Neural progenitor cell (in vitro differentiated cells): Measurements from ENCODE around the gene GOT1. TPM values are rescaled to one million over a fixed set of nuclear protein-coding genes. Genes with fewer than 3 reads are reported as not detected.

Source experiments
- DNase-seq: peaks from one replicate; pipeline ENCODE4 v3.0.0-alpha.2; 2016; ENCODE audit warnings: low spot score
- H2AFZ ChIP-seq: fragments of 200-600 bp; sonication (generic); replicated peaks from 2 replicates; pipeline ENCODE4 v1.6.1; 2016; ENCODE audit warnings: antibody characterized with exemption
- H3F3A ChIP-seq: fragments of 200-600 bp; sonication (generic); 2 replicates; pipeline ENCODE4 v1.6.1; 2016; ENCODE audit warnings: antibody characterized with exemption, low read depth
- H3K27ac ChIP-seq: fragments of 200-600 bp; sonication (generic); 2 replicates; pipeline ENCODE4 v1.5.1; 2016; ENCODE audit warnings: mild to moderate bottlenecking
- H3K27me3 ChIP-seq: fragments of 200-600 bp; sonication (generic); 2 replicates; pipeline ENCODE4 v1.6.1; 2016; ENCODE audit warnings: mild to moderate bottlenecking, moderate library complexity
- H3K36me3 ChIP-seq: fragments of 200-600 bp; sonication (generic); 2 replicates; pipeline ENCODE4 v1.5.1; 2016
- H3K4me1 ChIP-seq: fragments of 200-600 bp; sonication (generic); 2 replicates; pipeline ENCODE4 v1.6.1; 2016; ENCODE audit warnings: mixed run types
- H3K4me2 ChIP-seq: fragments of 200-600 bp; sonication (generic); 2 replicates; pipeline ENCODE4 v1.6.1; 2016
- H3K4me3 ChIP-seq: fragments of 200-600 bp; sonication (generic); 2 replicates; pipeline ENCODE4 v1.5.1; 2016
- H3K79me2 ChIP-seq: fragments of 200-600 bp; sonication (generic); 2 replicates; pipeline ENCODE4 v1.6.1; 2016; ENCODE audit warnings: low read depth
- H3K9ac ChIP-seq: fragments of 200-600 bp; sonication (generic); 2 replicates; pipeline ENCODE4 v1.6.1; 2016
- H3K9me3 ChIP-seq: fragments of 200-600 bp; sonication (generic); 2 replicates; pipeline ENCODE4 v1.5.1; 2016; ENCODE audit warnings: low read depth
- H4K20me1 ChIP-seq: fragments of 200-600 bp; sonication (generic); 2 replicates; pipeline ENCODE4 v1.6.1; 2016; ENCODE audit warnings: low read depth
- H3K27ac Mint-ChIP-seq: 3 replicates; pipeline ENCODE4 v1.8.0; 2021; ENCODE audit warnings: mixed read lengths
- H3K27me3 Mint-ChIP-seq: 2 replicates; pipeline ENCODE4 v1.8.0; 2022; ENCODE audit warnings: low read depth, mild to moderate bottlenecking, inconsistent platforms, moderate library complexity, mixed read lengths; ENCODE audit not compliant: insufficient read depth
- H3K36me3 Mint-ChIP-seq: 3 replicates; pipeline ENCODE4 v1.8.0; 2021; ENCODE audit warnings: mixed read lengths
- H3K4me1 Mint-ChIP-seq: 3 replicates; pipeline ENCODE4 v1.8.0; 2021; ENCODE audit warnings: mixed read lengths
- H3K4me3 Mint-ChIP-seq: 3 replicates; pipeline ENCODE4 v1.8.0; 2021; ENCODE audit warnings: mild to moderate bottlenecking, moderate library complexity, mixed read lengths
- H3K9me3 Mint-ChIP-seq: 3 replicates; pipeline ENCODE4 v1.8.0; 2020; ENCODE audit warnings: mixed read lengths
- EZH2 ChIP-seq: fragments of 200-600 bp; sonication (generic); IDR thresholded peaks from 2 replicates; pipeline ENCODE4 v1.6.1; 2017; ENCODE audit warnings: antibody characterized with exemption, mild to moderate bottlenecking, moderate library complexity
- EZH2phosphoT487 ChIP-seq: fragments of 200-600 bp; sonication (generic); IDR thresholded peaks from 2 replicates; pipeline ENCODE4 v1.6.1; 2017; ENCODE audit warnings: antibody characterized with exemption
- total RNA-seq: library from RNA; depleted of rRNA; stranded (reverse); fragments of >200 nt; gene quantifications from 2 replicates; pipeline ENCODE4 v1.2.3, GENCODE V29; 2015; ENCODE audit warnings: low replicate concordance
- TF ChIP-seq, protein P1 (sequence below): fragments of 200-600 bp; sonication (generic); IDR thresholded peaks from 2 replicates; pipeline ENCODE4 v1.5.1; 2017; ENCODE audit warnings: antibody characterized with exemption, mild to moderate bottlenecking

Gene GOT1
- total RNA-seq: 35.7 and 36.1 TPM in 2 replicates

GRCh38 chr10:99430451-99431189 lies at the start of gene GOT1:
GOT1 (minus strand) TSS chr10:99430624; CDS start chr10:99430565, 59 bp downstream.
- H3K4me1 ChIP-seq: peaks cover 4% of the 10 kb centered on the region
- H3K9ac ChIP-seq: peak within 1 kb of the TSS; percentile 65
- peak within 1 kb of the TSS; percentile 84 for H3K4me2 ChIP-seq
- H3F3A ChIP-seq: peaks cover under 1% of the 10 kb centered on the region
- DNase-seq: peak; percentile 98
- H3K36me3 Mint-ChIP-seq: peaks cover 3% of the 10 kb centered on the region
- H3K4me1 Mint-ChIP-seq: peaks cover 18% of the 10 kb centered on the region
- peak within 1 kb of the TSS; percentile 99 for H3K4me3 Mint-ChIP-seq
- peaks cover 2% of the 10 kb centered on the region for H3K27me3 Mint-ChIP-seq
- peak within 1 kb of the TSS; percentile 78 for H3K27ac Mint-ChIP-seq
- H2AFZ ChIP-seq: peak within 1 kb of the TSS; percentile 84
- TF ChIP-seq, protein P1, sequence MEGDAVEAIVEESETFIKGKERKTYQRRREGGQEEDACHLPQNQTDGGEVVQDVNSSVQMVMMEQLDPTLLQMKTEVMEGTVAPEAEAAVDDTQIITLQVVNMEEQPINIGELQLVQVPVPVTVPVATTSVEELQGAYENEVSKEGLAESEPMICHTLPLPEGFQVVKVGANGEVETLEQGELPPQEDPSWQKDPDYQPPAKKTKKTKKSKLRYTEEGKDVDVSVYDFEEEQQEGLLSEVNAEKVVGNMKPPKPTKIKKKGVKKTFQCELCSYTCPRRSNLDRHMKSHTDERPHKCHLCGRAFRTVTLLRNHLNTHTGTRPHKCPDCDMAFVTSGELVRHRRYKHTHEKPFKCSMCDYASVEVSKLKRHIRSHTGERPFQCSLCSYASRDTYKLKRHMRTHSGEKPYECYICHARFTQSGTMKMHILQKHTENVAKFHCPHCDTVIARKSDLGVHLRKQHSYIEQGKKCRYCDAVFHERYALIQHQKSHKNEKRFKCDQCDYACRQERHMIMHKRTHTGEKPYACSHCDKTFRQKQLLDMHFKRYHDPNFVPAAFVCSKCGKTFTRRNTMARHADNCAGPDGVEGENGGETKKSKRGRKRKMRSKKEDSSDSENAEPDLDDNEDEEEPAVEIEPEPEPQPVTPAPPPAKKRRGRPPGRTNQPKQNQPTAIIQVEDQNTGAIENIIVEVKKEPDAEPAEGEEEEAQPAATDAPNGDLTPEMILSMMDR: no peak
- H3K4me3 ChIP-seq: peak within 1 kb of the TSS; percentile 89
- H3K36me3 ChIP-seq: no peaks in the 10 kb centered on the region
- no peak within 1 kb of the TSS for H3K27ac ChIP-seq
- H3K27me3 ChIP-seq: no peaks in the 10 kb centered on the region
- no peaks in the 10 kb centered on the region for H4K20me1 ChIP-seq
- no peaks in the 10 kb centered on the region for H3K9me3 ChIP-seq
- H3K9me3 Mint-ChIP-seq: no peaks in the 10 kb centered on the region
- H3K79me2 ChIP-seq: peaks cover 46% of the 10 kb centered on the region

DNA sequence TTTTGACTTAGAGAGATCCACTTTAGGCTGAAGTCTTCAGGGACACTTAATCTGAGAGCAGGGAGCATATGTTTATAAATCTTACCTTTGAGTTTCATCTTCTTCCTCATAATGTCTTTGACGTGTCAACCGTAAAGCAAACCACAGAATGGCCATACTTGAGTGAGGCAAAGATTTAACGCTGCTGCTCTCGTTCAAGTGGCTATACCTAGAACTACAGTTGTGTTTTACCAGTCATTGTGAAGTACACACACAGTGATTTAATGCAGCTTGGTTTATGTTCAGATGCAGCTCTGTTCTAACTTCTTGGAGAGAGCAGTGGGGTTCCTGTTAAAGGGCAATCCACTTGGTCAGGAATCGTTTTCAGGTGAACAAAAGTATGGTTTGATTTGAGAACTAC lies 39.9 kb upstream of the GOT1 start:
- no peaks in the 10 kb centered on the region for H3K9me3 Mint-ChIP-seq
- Histone ChIP-seq H3K4me2 (no peak overlapping the region), H3K27ac (no peak overlapping the region), H3K9me3 (no peaks in the 10 kb centered on the region), H2AFZ (no peak overlapping the region), H3K36me3 (no peaks in the 10 kb centered on the region), H3F3A (no peaks in the 10 kb centered on the region), H3K9ac (no peak overlapping the region), H3K79me2 (no peaks in the 10 kb centered on the region), H3K4me3 (no peak overlapping the region), H3K4me1 (peaks cover 12% of the 10 kb centered on the region), H3K27me3 (peaks cover 47% of the 10 kb centered on the region), H4K20me1 (no peaks in the 10 kb centered on the region)
- no peak for TF ChIP-seq EZH2phosphoT487
- no peak for TF ChIP-seq EZH2
- TF ChIP-seq, protein P1: no peak
- H3K4me3 Mint-ChIP-seq: no peak overlapping the region
- DNase-seq: no peak
- no peaks in the 10 kb centered on the region for H3K36me3 Mint-ChIP-seq
- H3K4me1 Mint-ChIP-seq: peaks cover 5% of the 10 kb centered on the region
- H3K27me3 Mint-ChIP-seq: no peaks in the 10 kb centered on the region
- H3K27ac Mint-ChIP-seq: no peak overlapping the region

GRCh38 chr10:99467236-99467999 lies 37.0 kb upstream of the GOT1 start:
- Histone ChIP-seq H2AFZ (no peak overlapping the region), H3K4me2 (peak overlapping the region; percentile 38), H3K27ac (no peak overlapping the region), H3K79me2 (no peaks in the 10 kb centered on the region), H4K20me1 (no peaks in the 10 kb centered on the region), H3K36me3 (no peaks in the 10 kb centered on the region), H3K9ac (no peak overlapping the region), H3K9me3 (no peaks in the 10 kb centered on the region), H3K27me3 (peaks cover 26% of the 10 kb centered on the region), H3K4me1 (peaks cover 12% of the 10 kb centered on the region), H3K4me3 (no peak overlapping the region), H3F3A (no peaks in the 10 kb centered on the region)
- H3K27ac Mint-ChIP-seq: no peak overlapping the region
- peak; percentile 43 for DNase-seq
- no peaks in the 10 kb centered on the region for H3K27me3 Mint-ChIP-seq
- no peaks in the 10 kb centered on the region for H3K36me3 Mint-ChIP-seq
- H3K9me3 Mint-ChIP-seq: no peaks in the 10 kb centered on the region
- H3K4me3 Mint-ChIP-seq: no peak overlapping the region
- TF ChIP-seq EZH2: no peak
- TF ChIP-seq, protein P1: no peak
- TF ChIP-seq EZH2phosphoT487: no peak
- H3K4me1 Mint-ChIP-seq: peaks cover 5% of the 10 kb centered on the region
